Amniotic epithelial cell (primary cell): Measurements from ENCODE around the gene BPIFA2.
"Not testable (repeated sequence)": the region's sequence is repeated elsewhere in the genome, so short reads cannot be mapped to it uniquely, and the experiment has no call there.

Experiments used
- DNase-seq: peaks from one replicate; pipeline ENCODE4 v3.0.0-alpha.2; 2010; ENCODE audit warnings: low read depth

BPIFA2 gene, protein sequence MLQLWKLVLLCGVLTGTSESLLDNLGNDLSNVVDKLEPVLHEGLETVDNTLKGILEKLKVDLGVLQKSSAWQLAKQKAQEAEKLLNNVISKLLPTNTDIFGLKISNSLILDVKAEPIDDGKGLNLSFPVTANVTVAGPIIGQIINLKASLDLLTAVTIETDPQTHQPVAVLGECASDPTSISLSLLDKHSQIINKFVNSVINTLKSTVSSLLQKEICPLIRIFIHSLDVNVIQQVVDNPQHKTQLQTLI

DNA sequence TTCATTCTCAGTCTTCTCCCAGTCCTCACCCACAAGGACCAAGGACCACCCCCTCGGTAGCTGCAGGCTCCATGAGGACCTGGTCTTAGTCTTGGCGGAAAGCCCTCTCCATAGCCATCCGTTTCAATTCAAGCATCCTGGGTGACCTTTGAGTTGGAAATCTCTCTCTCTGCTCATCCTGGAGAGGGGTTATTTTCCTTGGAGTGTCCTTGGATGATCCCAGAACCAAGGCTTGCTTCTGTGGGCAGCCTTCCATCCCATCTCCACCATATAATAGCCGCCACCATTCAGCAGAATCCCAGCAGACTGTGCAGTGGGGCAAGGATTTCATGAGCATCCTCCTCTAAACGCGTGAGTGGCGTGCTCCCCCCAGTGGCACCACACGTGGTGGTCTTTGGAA, at the start of gene BPIFA2:
TSS of gene BPIFA2 (plus strand) at position 301 of the 400 bp plus-strand sequence. CDS start 987 bp downstream, outside the sequence.
- DNase-seq: no peak

DNA sequence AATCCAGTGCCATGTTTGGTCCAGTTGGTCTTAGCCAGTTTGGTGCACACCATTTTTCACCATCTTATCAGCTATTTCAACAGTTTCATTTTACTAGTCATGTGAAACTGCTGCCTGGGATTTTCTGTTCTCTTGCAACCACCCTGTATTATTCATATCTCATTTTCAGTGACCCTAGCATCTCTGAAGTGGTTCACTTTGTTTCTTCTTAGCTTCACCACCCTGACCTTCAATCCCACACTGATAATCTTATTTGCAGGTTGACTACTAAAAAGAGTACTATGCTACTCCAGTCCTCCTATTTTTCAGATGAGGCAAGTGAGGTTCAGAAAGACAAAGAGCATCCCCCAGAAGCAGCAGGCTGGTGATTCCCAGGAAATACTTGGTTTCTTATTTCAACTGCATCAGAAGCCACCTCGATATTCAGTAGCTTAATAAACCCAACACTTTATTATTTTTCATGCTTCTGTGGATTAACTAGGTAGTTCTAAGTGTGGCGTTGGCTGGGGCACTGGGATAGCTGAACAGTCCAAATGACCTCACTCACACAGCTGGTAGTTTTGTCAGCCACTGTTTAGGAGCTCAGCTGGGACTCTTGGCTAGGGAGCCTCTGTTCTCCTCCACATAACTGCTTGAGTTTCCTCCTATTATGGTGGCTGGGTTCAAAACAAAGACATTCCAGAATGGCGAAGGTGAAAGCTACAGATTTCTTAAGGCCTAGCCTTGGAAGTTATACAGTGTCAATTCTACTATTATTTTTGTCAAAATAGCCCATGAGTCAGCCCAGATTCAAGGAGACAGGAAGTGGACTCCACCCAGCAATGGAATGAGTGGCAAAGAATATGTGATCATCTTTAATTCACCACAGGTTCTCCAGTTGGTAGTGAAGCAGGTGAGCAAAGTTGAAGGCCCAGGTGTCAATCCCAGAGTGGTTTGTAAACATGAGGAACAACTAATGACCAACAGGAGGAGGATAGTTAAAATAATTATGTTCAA, 47.9 kb upstream of the BPIFA2 start:
- DNase-seq: no peak

DNA sequence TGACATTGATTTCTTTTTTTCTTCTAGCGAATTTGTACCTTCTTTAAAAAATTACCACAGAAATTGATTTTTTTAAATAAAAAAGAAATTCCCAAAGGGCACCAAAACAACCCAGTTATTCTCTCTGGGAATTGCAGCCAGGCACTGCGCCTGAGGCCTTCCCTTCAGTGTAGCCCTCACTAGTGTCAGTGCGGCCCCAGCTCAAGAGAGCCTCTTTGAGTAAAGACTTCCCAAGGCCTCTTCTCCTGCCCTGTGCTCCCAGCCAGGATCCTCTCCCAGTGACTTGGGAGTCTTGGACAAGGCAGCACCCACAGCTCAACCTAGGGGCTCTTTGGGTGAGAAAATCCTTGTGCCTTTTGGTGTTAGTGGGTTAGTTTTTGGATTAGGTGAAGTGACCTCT, 47.0 kb upstream of the BPIFA2 start:
- no peak for DNase-seq

DNA sequence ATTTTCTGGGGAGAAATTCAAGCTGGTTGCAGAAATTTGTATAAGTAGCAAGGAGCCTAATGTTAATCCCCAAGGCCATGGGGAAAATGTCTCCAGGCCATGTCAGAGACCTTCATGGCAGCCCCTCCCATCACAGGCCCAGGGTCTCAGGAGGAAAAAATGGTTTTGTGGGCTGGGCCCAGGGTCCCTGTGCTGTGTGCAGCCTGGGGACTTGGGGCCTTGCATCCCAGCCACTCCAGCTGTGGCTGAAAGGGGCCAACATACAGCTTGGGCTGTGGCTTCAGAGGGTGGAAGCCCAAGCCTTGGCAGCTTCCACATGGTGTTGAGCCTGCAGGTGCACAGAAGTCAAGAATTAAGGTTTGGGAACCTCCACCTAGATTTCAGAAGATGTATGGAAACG, 45.7 kb upstream of the BPIFA2 start:
- not testable (repeated sequence) for DNase-seq

DNA sequence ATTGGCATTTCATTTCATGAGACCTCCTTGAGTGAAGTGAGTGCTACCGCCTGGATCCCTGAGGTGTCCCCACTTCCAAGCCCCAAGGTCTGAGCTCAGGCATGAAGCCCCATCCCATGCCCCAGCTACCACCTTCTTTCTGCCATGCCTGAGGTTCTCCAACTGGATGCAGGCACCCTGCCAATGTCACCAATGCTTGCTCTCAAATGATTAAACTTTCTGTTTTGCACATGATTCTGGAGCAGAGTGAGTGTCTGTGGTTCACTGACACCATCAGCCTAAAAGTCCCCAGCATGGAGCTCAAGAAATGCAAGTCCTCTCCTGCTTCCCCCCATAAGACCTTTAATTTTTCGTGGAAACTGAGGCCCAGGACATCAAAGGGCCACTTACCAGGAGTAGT, 43.7 kb upstream of the BPIFA2 start:
- no peak for DNase-seq

DNA sequence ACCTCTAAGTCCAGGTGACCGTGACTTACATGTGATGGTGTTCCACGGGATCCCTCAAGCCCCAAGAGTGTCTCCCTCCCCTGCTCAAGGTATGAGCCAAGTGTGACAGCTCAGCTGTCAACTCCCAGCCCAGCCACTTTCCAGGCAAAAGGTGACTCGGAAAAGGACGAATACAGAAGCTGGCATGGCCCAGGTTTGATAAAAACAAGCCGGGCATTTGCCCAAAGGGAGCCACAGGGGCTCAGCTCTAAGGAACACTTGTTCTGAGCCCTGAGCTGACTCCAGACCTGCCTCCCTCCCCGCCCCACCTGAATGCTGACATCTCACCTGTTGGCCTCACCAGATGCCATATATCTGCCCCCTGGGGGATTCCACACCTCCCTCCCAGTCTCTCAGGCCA, 43.0 kb upstream of the BPIFA2 start:
- no peak for DNase-seq

DNA sequence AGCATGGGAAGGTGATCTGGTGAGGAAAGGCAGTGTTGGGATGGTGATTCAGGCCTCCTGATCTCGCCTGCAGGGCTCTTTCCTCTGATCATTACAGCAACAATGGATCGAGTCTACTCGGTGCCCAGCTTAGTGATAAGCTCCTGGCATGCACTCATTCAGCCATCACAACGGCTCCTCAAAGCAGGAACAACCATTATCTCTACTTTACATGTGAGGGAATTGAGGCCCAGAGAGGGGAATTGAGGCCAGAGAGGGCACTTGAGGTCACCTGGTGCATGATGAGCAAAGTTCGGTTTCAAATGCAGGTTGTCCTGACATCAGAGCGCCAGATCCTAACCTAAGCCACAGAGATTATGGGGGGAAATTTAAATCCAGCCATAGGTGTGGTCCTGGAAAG, 42.0 kb upstream of the BPIFA2 start:
- no peak for DNase-seq

DNA sequence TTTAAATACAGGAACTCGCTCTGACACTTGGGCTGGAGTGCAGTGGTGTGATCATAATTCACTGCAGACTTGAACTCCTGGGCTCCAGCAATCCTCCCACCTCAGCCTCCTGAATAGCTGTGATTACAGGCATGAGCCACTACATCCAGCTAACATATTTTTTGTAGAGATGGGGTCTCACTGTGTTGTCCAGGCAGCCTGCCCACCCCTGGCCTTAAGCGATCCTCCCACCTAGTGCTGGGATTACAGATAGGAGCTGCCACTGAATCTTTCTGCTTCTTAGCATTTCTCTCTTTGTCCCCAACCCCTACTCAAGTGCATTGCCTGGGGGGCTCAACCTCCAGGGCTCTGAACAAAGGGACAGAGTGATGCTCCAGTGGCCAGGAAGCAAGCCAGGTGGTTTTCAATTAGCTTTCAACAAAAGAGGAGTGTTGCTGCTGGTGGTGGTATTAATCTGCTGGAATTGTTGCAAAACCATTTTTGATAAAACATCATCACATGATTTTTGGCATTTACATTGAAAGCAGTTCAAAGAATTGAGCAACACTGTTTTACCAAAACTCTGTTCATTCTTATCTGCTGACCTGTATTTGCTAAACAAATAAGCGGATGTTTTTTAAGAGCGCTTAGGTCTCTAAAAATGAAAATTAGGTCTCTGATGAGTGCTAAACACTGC, 40.4 kb upstream of the BPIFA2 start:
- DNase-seq: peak; percentile 1

DNA sequence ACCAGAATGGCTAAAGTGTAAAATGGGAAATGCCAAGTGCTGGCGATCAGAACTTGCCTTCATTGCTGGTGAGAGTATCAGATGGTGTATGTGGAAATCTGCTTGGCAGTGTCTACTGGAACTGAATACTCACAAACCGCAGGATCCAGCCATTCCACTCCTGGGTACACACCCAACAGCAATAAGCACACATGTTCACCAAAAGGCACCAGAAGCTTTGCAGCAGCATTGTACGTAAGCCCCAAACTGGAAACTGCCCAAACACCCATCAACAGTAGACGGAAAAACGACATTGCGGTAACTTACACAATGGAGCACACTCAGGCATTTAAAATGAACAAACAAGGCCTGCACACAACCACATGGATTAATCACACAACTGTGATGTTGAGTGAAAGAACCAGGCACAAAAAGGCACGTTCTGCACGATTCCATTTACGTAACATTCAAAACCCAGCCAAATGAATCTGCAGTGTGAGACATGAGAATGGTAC, 37.3 kb upstream of the BPIFA2 start:
- no peak for DNase-seq

DNA sequence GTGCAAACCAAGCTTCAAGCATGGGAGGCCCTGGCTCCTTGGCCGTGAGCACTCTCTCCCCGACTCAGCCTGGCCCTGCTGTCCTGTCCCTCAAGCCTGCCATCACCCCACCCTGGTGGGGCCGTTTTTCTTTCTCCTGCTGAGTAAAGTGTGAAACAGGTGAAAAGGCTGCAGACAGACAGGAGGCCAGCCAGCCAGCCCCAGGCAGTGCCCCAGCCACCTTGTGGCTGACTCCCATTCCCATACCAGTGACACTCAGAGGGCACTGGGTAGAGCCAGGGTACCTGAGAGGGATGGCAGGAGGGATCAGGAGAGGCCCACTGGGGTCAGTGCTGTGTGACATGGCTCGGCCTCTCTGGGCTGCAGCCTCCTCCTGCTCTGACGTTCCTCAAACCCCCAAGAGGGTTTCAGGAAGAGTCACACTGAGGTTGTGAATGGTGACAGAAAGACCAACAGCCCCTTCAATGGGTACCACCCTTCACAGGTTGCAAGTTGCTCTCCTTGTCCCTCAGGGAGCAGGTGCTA, 35.9 kb upstream of the BPIFA2 start:
- no peak for DNase-seq

DNA sequence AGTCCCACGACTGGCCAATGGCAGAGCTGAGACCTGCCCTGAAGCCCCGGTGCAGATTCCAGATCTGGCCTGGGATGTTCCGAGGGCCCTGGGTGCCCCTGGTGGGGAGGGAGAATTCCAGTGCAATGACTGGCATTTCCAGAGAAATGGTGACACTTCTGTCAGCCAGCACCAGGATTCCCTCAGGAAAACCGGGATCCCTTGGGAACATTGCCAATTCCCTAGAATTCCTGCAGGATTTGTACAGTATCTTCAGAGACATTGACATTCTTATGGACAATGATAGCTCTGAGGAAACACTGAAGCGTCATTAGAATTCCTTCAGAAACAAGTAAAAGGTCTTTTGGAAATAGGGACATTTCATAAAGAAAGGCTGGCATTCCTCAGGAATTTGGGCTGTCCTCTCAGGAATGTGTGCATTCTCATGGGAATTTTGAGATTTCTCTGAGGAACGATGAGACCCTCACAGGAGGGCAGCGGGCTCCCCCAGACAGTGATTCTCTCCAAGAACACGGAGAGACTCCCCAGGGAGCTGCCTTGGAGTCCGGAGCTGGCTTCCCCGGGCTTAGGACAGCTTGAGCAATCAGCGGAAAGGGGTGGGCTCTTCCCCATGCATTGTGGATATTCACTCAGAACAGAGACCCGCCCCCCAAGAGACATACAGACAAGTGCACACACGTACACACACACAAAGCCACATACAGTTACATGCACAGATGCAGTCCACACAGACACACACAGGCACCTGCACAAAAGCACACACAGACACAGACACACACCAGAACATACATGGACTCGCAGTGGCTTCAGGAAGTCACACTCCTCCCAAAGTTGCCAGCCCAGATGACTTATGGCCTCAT, 35.2 kb upstream of the BPIFA2 start:
- no peak for DNase-seq

DNA sequence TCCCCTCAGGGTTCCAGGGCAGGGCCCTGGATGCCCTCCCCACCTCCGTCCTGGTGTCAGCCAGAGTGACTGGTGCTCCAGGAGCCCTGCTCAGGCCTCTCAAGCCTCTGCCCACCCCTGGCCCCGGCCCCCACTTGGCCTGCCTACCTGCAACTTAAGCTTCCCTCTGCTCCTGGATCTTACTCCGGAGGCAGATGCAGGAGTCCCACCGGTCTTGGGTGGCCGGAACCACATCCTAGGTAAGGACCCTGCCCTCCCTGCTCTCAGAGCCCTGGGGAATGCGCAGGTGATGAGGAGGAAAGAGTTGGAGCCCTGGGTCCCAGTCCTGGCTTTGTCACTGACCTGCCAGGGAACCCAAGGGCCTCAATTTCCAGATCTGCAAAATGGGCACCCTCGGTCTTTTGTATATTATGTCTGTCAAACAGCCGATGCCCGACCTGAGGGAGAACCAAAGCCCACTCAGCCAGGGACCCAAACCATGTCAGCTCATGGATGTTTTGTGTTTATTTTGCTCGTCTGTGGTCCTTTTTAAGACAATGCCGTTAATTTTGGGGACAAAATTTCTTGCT, 34.5 kb upstream of the BPIFA2 start:
- DNase-seq: no peak

DNA sequence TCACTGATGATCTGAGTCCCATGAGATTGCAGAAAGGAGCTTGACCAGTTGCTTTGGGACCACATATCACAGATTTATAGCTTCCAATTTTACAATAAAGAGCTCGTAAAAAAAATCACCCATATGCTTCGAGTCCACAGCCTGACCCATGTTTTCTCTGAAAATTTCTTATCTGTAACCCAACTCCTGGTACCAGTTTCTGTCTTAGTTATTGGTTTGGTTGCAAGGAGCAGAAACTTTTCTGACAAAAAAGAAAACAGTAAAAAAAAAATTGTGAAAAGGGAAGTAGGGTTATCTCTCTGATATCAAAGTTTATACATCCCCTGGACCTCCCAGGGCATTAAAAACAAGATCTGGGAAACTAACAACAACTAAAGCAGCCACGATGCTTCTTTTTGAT, 30.8 kb upstream of the BPIFA2 start:
- DNase-seq: no peak

DNA sequence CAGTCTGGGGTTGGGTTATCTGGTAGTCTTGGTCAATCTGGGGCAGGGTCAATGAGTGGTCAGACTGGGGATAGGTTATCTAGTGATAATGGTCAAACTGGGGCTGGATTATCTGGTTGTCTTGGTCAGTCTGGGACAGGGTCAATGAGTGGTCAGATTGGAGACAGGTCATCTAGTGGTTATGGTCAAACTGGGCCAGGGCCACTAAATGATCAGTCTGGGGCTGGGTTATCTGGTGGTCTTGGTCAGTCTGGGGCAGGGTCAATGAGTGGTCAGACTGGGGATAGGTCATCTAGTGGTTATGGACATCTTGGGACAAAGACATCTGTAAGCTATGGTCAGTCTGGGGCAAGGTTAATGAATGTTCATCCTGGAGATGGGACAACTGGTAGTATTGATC, 28.5 kb upstream of the BPIFA2 start:
- no peak for DNase-seq

DNA sequence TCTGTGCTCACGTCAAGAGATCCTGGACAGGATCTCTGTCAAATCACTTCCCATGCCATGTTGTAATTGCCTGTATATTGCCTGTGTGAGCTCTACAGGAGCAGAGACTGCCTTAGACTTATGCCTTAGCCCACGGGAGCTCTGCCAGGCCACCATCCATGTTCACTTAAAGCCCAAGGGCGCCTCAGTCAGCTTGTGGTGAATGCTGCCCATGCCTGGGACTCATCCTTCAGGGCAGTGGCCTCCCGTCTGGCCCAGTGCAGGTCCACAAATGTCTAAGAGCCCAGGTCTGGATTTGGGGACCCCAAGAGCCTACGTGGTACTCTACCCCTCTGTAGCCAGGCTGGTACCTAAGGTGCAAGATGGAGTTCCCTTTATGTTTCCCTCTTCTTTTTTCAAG, 22.4 kb upstream of the BPIFA2 start:
- DNase-seq: no peak

DNA sequence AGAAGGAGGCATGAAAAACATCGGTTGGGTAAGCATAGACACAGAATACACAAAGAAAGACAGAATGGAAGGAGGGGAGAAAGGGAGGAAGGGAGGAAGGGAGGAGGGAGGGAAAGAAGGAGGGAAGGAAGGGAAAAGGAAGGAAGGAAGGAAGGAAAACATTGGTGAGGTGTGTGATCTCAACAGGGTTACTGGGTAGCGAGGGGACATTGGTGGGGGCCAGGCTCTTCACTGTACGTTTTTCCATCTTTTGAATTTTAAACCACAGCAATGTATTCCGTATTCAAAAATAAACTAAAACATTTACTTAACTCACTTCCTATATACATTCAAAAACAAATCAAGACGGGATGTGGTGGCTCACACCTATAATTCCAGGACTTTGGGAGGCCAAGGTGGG, 20.7 kb upstream of the BPIFA2 start:
- no peak for DNase-seq

DNA sequence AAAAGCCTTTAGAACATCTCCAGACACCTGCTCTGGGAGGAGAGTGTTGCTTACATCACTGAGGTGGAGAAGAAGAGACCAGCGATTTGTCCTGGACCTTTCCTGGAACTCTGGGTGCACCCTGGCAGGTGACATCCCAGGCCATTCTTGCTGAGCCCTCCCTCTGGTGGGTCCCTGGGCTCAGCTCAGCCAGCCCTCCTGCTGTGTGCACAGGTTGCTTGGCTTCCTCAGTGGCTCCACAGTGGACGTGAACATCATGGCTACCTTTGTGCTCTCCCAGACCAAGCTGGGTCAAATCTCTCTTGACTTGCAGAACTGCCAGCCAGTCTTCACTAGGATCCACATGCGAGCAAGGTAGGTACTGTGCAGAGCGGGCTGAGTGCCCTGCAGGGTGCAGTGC, 19.9 kb upstream of the BPIFA2 start:
- DNase-seq: no peak

DNA sequence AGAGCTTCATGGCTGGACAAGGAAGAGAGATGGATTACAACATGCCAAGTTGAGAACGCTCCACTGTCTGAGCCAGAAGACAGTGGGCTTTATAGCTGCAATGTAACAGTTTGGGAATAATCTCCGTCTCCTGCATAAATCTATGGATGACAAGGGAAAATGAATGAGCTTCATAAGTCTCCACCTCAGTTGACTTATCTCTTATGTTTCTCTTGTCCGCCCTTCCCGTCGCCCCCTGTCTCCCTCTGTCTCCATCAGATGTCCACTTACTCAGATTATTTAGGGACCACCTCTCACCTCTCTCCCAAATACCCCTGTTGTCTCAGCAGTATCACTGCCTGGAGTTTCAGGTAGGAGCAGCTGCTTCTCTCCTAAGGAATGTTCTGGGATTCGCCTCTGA, 13.7 kb upstream of the BPIFA2 start:
- DNase-seq: no peak

DNA sequence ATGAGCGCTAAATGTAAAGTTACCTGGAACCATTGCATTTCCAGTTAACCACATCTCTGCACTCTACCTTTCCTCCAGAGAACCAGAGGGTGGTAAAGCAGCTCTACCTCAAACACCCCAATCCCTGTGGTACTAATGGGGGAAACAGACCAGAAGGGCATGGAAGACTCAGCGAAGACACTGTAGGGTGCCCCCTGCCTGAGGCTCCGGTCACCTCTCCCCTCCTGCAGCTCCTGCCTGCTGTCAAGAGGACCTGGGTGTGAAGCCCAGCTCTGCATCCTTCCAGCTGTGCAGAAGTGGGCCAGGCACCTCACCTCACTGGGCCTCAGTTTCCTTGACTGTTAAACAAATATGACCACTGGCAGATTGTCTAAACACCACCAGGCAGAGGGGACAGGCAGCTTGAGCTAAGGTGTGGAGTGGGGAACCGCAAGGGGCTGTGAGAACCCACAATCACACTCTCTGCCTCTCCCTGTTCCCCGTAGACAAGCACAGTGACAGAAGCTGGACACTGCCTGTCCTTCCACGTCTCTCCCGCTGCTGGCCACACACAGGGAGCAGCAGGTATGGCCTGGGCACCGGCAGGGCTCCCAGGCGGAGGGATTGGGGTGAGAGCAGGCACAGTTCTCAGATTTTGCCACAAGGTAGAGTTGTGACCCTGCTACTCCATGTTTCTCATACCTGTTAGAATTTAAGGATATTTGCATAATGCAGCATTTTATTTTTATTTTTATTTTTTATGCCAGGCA, 9.1 kb upstream of the BPIFA2 start:
- DNase-seq: no peak

DNA sequence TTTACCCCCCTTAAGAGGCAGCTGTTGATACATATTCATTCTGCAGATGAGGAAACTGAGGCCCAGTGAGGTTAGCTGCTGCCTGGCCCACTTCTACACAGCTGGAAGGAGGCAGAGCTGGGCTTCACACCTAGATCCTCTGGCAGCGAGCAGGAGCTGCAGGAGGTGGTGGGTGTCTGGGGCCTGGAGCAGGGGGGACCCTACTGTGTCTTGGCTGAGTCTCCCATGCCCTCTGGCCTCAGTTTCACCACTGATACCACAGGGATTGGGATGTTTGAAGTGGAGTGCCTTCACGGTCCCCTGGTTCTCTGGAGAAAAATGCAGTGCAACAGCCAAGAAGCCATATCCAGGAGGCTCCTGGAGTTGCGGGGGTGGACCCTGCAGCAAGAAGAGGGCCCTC, 8.2 kb upstream of the BPIFA2 start:
- DNase-seq: no peak
